Measurements from ENCODE around the gene RUBCNL. TPM values are rescaled to one million over a fixed set of nuclear protein-coding genes. Genes with fewer than 3 reads are reported as not detected.
A peak's percentile ranks its signal among the peaks of the same experiment; 100 is the strongest.

Gene RUBCNL
- total RNA-seq, 1 experiment from 2014 or later = 0.42 TPM

DNA sequence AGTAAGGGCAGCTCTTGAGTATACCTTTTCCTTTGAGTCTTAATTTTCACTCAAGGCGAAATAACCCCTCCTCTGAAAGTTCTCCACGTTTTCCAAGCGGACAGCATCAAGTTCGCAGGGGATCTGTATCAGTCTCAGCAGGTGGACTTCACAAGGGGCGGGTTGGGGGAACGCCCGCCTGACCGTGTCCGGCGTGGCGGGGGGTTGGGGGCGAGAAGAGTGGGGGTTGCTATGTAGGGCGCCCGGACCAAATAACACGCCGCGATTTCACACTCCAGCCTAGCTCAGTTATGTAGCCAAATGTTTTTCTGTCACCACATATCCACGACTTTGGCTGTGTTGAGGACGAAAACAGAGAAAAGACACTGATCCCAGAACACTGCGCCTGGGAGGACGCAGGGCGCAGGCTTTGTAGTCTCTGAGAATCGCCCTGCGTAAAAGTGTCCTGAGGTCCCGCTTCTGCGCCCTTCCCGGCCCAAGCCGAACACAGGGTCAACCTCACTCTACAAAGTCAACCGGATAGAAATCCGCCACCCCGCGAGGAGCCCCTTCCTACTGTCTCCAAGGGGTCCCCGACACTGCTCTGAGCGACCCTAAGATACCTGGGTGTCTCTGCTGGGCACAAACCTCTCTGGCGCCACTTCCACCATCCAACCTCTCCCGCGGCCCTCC lies 524 bp downstream of the RUBCNL start:
- intact Hi-C loops (cut with micrococcal nuclease) = no loop called here
- peak overlapping the region; percentile 33 to 52 for H3K4me3 ChIP-seq (replicated peaks in 1 of 2; ENCODE audit: low read depth in 1 of 2, low read length in 2 of 2)
- ATAC-seq = no peak

GRCh38 chr13:46385946-46386345 lies 1.1 kb downstream of the RUBCNL start:
- Histone ChIP-seq H3K4me2 (ENCODE audit: low read length) (no peak overlapping the region), H3K36me3 (ENCODE audit: control insufficient read depth in 1 of 2, insufficient read depth in 2 of 2, low read length in 2 of 2) (no peaks in the 10 kb centered on the region), H3K79me2 (ENCODE audit: insufficient read depth, low read length) (no peaks in the 10 kb centered on the region), H3K4me3 (replicated peaks in 1 of 2; ENCODE audit: low read depth in 1 of 2, low read length in 2 of 2) (no peak overlapping the region), H4K20me1 (ENCODE audit: insufficient read depth) (no peaks in the 10 kb centered on the region), H3K9me2 (ENCODE audit: insufficient read depth) (no peaks in the 10 kb centered on the region), H3K4me1 (ENCODE audit: control insufficient read depth in 1 of 2, insufficient read depth in 2 of 2, low read length in 2 of 2) (peaks cover 0 to 28% of the 10 kb centered on the region in 2 experiments; a peak in 2 of 4 replicates), H3K9me3 (ENCODE audit: control insufficient read depth in 1 of 2, insufficient read depth in 1 of 2, low read depth in 1 of 2, low read length in 2 of 2) (no peaks in the 10 kb centered on the region), H2AFZ (ENCODE audit: low read depth, low read length, poor library complexity, severe bottlenecking) (no peak overlapping the region), H3K27me3 (ENCODE audit: insufficient read depth, low read length) (no peaks in the 10 kb centered on the region), H3K9ac (ENCODE audit: low read length) (no peak overlapping the region), H3K27ac (ENCODE audit: low read depth, low read length) (no peak overlapping the region)
- BruUV-seq (replicated peaks) = no TSS peak
- no peak for ATAC-seq
- RAD21 ChIA-PET (ENCODE audit: low non-redundant PET in 1 of 2, low total read pairs in 2 of 2, uncharacterized antibody in 2 of 2, unreplicated experiment in 2 of 2) = no interaction called here
- DNase-seq (ENCODE audit: low read depth, low spot score) = no peak
- intact Hi-C loops (cut with micrococcal nuclease) = no loop called here
- CTCF ChIA-PET = no interaction called here
- POLR2A ChIA-PET = no interaction called here
- TF ChIP-seq TCF7L2 (IDR thresholded peaks at IDR 0.05; ENCODE audit: borderline replicate concordance, extremely low read depth, insufficient read depth, insufficient read length) (no peak), POLR2A (IDR thresholded peaks at IDR 0.05; ENCODE audit: borderline replicate concordance, extremely low read depth, insufficient read depth, insufficient read length) (no peak), ZBTB33 (IDR thresholded peaks at IDR 0.05; ENCODE audit: extremely low read depth, insufficient replicate concordance, low read length) (no peak), CEBPB (IDR thresholded peaks at IDR 0.05; ENCODE audit: low read depth) (no peak), RAD21 (IDR thresholded peaks at IDR 0.05; ENCODE audit: low read depth) (no peak), SIN3A (IDR thresholded peaks at IDR 0.05; ENCODE audit: low read depth) (no peak), POLR2AphosphoS5 (IDR thresholded peaks at IDR 0.05; ENCODE audit: low read depth, low read length) (no peak), YY1 (IDR thresholded peaks at IDR 0.05; ENCODE audit: extremely low read depth, insufficient replicate concordance, low read depth, low read length) (no peak), ELF1 (IDR thresholded peaks at IDR 0.05; ENCODE audit: borderline replicate concordance, low read depth) (no peak)

More for the DNA sequence above, 524 bp downstream of the RUBCNL start:
- Histone ChIP-seq H3K4me2 (ENCODE audit: low read length) (peak overlapping the region; percentile 77), H3K36me3 (ENCODE audit: control insufficient read depth in 1 of 2, insufficient read depth in 2 of 2, low read length in 2 of 2) (no peaks in the 10 kb centered on the region), H3K27me3 (ENCODE audit: insufficient read depth, low read length) (no peaks in the 10 kb centered on the region), H4K20me1 (ENCODE audit: insufficient read depth) (no peaks in the 10 kb centered on the region), H3K9me3 (ENCODE audit: control insufficient read depth in 1 of 2, insufficient read depth in 1 of 2, low read depth in 1 of 2, low read length in 2 of 2) (no peaks in the 10 kb centered on the region), H3K79me2 (ENCODE audit: insufficient read depth, low read length) (no peaks in the 10 kb centered on the region), H3K9ac (ENCODE audit: low read length) (no peak overlapping the region), H3K9me2 (ENCODE audit: insufficient read depth) (no peaks in the 10 kb centered on the region), H3K4me1 (ENCODE audit: control insufficient read depth in 1 of 2, insufficient read depth in 2 of 2, low read length in 2 of 2) (peaks cover 0 to 28% of the 10 kb centered on the region in 2 experiments; a peak in 2 of 4 replicates), H3K27ac (ENCODE audit: low read depth, low read length) (no peak overlapping the region), H2AFZ (ENCODE audit: low read depth, low read length, poor library complexity, severe bottlenecking) (no peak overlapping the region)
- RAD21 ChIA-PET (ENCODE audit: low non-redundant PET in 1 of 2, low total read pairs in 2 of 2, uncharacterized antibody in 2 of 2, unreplicated experiment in 2 of 2) = interaction anchor here in 1 of 2 experiments (0.6 kb wide), 1 partner anchor 52 kb away, joined by 3 read pairs; no protein-coding TSS in a partner anchor
- TF ChIP-seq, protein P1, sequence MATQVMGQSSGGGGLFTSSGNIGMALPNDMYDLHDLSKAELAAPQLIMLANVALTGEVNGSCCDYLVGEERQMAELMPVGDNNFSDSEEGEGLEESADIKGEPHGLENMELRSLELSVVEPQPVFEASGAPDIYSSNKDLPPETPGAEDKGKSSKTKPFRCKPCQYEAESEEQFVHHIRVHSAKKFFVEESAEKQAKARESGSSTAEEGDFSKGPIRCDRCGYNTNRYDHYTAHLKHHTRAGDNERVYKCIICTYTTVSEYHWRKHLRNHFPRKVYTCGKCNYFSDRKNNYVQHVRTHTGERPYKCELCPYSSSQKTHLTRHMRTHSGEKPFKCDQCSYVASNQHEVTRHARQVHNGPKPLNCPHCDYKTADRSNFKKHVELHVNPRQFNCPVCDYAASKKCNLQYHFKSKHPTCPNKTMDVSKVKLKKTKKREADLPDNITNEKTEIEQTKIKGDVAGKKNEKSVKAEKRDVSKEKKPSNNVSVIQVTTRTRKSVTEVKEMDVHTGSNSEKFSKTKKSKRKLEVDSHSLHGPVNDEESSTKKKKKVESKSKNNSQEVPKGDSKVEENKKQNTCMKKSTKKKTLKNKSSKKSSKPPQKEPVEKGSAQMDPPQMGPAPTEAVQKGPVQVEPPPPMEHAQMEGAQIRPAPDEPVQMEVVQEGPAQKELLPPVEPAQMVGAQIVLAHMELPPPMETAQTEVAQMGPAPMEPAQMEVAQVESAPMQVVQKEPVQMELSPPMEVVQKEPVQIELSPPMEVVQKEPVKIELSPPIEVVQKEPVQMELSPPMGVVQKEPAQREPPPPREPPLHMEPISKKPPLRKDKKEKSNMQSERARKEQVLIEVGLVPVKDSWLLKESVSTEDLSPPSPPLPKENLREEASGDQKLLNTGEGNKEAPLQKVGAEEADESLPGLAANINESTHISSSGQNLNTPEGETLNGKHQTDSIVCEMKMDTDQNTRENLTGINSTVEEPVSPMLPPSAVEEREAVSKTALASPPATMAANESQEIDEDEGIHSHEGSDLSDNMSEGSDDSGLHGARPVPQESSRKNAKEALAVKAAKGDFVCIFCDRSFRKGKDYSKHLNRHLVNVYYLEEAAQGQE (IDR thresholded peaks at IDR 0.05; ENCODE audit: low read depth) = no peak
- no peak for TF ChIP-seq SP1 (IDR thresholded peaks at IDR 0.05; ENCODE audit: low read depth)
- BruUV-seq (replicated peaks) = no TSS peak
- CTCF ChIA-PET = no interaction called here
- DNase-seq (ENCODE audit: low read depth, low spot score) = no peak
- POLR2A ChIA-PET = no interaction called here
